NCI-H82 (cell line): ENCODE results near the gene WDFY3.

Experiments
- DNase-seq: peaks from one replicate; lab custom pipeline; 2025; lab: John Stamatoyannopoulos, UW

Gene WDFY3, protein sequence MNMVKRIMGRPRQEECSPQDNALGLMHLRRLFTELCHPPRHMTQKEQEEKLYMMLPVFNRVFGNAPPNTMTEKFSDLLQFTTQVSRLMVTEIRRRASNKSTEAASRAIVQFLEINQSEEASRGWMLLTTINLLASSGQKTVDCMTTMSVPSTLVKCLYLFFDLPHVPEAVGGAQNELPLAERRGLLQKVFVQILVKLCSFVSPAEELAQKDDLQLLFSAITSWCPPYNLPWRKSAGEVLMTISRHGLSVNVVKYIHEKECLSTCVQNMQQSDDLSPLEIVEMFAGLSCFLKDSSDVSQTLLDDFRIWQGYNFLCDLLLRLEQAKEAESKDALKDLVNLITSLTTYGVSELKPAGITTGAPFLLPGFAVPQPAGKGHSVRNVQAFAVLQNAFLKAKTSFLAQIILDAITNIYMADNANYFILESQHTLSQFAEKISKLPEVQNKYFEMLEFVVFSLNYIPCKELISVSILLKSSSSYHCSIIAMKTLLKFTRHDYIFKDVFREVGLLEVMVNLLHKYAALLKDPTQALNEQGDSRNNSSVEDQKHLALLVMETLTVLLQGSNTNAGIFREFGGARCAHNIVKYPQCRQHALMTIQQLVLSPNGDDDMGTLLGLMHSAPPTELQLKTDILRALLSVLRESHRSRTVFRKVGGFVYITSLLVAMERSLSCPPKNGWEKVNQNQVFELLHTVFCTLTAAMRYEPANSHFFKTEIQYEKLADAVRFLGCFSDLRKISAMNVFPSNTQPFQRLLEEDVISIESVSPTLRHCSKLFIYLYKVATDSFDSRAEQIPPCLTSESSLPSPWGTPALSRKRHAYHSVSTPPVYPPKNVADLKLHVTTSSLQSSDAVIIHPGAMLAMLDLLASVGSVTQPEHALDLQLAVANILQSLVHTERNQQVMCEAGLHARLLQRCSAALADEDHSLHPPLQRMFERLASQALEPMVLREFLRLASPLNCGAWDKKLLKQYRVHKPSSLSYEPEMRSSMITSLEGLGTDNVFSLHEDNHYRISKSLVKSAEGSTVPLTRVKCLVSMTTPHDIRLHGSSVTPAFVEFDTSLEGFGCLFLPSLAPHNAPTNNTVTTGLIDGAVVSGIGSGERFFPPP (N-terminal part only)

DNA sequence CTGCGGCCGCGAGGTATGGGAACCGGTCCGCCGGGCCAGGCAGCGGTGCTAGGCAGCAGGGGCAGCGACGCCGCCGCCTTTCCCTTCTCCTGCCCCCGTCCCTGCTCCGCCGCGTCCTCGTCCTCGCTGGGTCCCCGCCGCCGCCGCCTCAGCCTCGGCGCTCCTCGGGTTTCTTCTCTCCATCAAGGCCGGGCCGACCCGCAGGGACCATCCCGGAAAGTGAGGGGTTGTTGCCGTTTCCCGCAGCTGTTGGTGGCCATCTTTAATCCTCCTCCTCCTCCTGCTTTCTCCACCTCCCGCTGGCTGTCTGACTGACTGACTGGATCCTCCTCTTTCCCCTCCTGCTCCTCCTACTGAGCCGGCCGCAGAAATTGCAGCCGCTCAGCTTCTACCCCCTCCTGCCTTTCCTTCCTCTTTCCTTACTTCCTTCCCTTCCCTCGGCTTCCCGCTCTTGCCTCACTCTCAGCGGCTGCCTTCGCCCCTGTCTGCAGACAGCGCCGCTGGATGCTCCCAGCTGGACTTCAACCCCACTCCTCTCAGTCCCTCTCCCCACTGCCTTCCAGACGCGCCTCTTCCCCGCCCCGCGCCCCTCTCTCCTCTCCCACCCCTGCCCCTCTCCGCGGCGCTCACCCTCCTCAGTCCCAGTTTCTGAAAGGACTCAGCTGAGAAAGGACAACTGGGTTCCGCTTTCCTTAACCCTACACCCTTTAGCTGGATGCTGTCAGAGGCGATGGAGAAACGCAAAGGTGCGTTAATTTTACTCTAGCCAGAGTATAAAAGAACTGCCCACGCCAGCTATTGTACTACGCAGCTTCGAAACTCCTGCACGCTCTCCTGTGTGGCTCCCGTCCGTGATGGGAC lies at the start of gene WDFY3:
WDFY3 (minus strand) TSS at position 309 of the 861 bp plus-strand sequence. CDS start 106,099 bp downstream, outside the sequence.
- DNase-seq, result peak; percentile 91

DNA sequence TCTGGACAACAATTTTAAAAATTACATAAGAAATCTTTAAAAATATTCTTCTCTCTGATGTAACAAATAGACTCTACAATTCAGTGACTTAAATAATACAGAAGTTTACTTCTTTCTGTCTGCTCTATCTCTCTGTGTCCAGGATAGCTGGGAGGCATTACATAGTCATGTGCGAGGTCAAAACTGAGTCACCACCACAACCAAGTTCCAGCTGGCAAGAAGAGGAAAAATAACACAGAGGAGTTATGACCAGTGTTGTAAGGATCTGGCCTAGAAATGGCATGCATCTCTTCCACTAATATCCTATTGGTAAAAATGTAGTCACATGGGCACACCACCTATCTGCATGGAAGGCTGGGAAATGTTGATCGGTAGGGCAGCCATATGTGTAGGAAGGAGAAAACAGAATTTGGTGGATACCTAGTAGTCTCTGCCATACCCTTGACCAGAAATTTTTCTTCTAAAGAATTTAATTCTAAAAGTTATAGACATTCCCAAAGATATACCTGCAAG lies 39.4 kb upstream of the WDFY3 start:
- DNase-seq, result no peak

DNA sequence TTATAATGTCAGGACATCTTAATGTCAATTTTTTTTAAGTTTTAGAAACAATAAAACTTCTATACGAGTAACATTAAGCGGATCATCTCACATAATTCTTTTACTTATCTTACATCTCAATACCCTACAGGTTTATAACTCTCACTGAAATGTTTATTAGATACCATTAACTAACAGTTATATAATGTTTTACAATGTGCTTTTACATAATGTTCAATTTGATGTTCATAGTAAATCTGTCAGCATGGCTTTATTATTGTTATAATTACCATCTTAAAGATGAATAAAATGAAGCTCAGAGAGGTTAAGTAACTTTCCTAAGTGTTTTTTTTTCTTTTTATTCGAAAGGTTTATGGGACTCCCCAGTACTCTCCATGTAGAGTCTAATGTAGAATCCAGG lies 33.9 kb upstream of the WDFY3 start:
- no peak for DNase-seq

DNA sequence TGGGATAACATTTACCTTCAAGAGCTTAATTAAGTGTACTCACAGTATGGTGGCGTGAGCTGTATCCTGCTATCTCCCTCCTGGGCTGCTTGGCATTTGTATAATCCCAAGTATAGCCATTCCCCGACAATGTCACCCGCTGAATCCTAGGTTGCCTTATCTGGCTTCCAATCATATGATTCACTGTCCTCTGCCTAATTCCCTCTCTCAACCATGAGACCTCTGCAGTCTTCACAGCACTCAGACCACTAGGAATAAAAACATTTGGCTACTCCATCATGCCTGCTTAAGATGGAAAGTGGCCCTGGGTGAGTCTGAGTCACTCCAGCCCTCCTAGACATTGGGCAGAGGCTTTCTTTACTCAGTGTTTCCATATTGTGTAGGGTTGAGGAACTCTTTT lies 28.9 kb upstream of the WDFY3 start:
- no peak for DNase-seq

DNA sequence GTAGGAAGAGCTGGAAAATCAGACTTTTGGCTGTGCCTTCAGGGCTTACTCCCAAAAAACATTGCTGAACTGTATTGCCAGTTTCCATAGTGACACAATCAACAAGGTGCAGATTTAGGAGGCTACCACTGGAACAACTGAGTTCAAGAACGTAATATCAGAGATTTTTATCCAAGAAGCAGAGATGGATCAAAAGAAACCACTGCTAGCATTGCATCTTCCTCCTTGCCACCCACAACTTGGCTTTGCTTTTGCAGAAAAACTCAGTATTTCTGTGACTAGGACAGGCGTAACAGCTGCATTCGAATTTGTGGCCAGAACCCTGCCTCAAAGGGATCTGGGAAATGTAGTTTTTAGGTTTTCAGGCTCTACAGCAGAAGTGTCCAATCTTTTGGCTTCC lies 27.8 kb upstream of the WDFY3 start:
- no peak for DNase-seq

DNA sequence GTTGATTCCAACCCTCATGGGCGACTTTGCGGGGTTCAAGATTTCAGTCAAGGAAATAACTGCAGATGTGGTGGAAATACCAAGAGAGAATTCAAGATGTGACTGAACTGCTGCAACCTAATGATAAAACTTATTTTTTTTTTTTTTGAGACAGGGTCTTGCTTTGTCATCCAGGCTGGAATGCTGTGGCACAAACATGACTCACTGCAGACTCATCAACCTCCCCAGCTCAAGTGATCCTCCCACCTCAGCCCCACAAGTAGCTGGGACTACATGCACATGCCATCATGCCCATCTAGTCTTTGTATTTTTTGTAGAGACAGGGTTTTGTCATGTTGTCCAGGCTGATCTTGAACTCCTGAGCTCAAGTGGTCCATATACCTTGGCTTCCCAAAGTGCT lies 19.5 kb upstream of the WDFY3 start:
- DNase-seq, result no peak

DNA sequence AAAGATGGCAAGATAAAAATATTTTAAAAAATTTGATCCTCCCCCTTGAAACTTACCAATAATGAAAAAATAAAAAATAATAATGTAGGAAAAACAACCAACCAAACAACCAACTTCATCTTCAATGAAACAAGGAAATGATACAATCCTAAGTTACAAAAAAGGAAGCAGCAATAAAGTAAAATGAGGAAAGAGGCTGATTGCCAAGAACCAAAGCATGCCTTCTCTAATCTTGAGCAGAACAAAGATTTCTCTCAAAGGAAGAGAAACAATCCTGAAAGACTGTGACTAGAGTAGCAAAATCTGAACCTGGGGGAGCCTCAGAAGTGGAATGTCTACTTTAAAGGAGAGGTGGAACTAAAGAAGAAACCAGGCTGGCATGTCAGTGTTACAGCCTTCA lies 10.9 kb upstream of the WDFY3 start:
- no peak for DNase-seq

DNA sequence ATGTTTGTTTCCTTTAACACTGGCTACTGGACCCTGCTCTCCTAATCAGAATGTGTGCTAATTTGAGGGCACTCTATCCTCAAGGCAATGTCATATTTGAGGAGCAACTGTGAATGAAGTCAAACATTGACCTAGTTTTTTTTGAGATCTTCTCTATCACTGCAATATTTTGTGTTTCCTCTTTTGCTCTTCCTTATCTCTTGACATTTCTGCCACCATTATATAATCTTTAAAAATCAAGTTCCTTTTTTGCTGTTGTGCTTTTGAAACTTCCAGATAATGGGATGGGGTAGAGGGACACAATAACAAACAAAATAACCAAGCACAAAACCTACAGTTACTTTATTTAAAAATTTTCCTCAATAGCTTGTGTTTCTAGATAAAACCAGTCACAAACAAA lies 7.4 kb upstream of the WDFY3 start:
- DNase-seq, result no peak

DNA sequence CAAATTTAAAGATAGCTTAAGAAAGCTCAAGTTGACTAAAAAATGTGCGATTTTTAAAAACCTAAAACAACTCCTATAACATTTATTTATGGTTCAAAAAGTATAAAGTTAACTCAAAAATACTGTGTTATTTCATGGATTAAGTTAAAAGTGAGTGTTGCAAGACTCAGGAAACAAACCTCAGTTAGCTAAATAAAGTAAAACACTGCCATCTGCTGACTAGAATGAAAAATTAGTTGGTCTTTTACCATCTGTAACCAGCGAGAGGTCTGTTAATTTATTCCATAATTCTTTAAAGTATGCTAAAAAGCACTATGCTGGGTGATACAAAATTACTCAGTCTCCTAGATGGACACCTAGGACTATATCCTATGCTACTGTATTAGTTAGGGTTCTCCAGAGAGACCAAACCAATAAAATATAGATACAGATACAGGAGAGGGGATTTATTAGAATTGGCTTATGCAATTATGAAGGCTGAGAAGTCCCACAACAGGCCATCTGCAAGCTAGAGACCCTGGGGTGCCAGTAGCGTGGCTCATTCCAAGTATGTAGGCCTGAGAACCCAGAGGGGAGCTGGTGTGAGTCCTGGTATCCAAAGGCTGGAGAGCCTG lies 4.9 kb upstream of the WDFY3 start:
- DNase-seq, result peak; percentile 62

DNA sequence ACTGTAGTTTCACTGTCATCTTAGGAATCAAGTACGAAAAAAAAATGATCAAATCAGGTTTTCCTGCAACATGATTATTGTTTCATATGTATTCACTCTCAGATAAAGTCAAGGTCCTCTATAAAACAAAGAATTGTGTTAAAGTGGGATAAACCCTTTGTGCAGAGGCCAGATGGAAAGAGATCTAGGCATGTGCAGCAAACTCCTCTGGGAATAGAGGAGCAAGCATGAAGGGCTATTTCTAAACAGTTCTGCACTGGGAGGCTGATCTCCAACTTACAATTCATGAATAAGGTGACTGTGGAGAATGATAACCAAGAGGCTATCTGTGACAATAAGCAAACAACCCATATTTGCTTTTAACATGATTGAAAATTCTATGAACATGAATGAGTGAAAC lies 2.4 kb upstream of the WDFY3 start:
- peak; percentile 72 for DNase-seq

DNA sequence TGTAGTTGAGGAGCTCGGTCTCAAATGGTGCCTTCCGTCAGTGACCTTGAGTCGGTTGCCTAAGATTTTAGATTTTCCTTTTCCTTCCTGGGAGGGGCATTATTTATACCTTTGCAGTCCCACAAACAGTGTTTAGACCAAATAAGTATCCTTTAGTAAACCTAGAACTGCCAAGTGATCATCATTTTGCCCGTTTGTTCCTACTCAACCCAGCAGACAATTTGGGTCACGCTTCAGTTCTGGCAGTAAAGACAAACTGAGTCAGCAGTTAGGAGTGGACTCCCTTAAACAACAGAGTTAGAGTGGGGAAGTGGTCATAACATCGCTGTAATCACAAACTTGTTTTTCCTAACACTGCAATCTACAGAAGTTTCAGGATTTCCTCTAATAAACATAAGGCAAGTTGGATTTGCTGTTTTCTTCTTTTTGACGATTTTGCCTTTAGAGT lies 777 bp upstream of the WDFY3 start:
- DNase-seq, result no peak

DNA sequence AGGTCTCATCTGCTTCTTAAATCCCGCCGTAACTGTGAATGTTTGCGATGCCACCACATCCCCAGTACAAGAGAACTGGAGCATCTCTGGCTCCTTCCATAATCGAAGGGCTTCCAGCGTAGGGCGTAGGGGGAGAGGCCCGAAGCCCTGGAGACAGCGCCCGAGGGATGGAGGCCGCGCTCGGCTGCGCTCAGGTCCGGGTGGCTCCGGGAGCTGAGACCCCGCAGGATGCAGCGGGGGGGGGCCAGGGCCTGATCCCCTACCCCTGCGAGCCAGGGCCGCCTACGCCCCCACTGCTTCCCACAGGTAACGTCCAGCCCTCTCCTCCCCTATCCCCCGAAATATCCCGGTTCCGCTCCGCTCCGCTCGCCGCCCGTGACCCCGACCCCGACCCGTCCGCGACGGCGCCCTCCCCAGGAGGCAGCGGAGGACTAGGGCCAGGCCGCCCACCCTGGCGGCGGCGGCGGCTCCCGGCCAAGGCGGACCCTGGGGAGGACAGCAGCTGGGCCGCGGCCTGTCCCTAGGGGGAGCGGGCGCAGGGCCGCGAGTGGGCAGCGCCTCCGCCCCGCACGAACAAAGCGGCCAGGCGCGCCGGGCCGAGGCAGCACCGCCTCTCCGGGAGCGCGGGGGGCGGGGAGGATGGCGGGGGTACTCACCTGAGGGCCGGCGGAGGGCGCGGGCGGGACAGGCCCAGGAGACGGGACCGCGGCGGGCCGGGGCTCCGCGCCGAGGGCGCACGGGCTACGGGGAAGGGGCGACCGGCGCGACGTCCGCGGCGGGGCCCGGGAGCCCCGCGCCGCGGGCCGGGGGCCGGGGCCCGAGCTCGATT lies 723 bp downstream of the WDFY3 start:
- peak; percentile 66 for DNase-seq

DNA sequence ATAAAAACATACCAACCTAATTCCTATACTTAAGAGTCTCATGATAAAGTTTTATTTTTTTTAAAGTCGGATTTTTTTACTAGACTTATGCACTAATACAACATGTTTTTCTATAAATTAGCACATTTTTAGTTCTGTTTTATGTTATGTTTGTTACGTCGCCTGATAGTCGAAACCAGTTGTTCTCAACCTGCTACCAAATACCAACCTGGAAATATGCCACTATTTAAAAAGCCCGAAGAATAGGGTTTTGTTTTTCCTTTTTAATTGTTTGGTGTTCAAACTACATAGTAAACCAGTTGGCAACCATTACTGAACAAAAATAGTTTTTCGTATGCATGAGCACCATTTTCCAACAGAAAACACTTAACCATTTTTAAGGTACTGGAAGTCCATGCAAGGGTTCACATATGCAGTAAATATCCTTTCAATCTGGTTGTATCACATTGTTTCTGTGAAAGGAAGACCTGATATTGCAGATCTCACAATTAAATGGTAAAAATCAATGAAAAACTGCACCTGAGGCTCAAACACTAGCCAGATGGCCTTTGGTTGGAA lies 1.4 kb downstream of the WDFY3 start:
- DNase-seq, result no peak

DNA sequence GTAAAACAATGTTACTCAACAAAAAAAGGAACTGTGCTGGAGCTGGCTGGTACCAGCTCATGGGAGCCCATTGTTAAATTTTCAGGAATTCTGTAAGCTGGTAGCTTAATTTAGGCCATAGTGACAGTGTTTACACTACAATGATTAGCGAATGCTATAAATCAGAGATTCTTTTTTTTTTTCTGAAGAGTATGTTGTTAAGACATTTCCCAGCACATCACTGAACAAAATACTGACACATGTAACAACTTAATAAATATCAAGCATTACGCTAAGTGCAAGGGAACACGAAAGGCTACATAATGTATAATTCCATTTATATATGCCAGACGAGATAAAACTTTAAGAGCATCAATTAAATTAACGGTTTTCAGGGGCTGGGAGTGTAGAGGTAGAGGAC lies 4.4 kb downstream of the WDFY3 start:
- no peak for DNase-seq

DNA sequence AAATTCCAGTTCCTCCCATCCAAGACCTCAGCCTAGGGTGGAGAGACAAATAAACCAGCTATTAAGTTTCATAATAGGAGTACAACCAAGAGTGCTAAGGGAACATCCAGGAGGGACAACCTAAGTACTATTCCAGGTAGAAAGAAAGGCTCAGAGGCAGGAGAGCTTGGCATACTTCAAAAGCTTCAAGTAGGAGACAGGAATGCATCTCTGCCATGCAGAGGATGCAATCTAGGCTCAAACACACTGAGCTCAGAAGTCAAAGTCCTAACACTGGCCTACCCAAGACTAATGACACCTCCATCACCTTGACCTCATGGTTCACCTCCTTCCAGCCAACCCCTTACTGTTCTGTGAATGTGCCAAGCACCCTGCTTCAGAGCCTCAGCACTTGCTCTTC lies 8.1 kb downstream of the WDFY3 start:
- DNase-seq, result no peak

DNA sequence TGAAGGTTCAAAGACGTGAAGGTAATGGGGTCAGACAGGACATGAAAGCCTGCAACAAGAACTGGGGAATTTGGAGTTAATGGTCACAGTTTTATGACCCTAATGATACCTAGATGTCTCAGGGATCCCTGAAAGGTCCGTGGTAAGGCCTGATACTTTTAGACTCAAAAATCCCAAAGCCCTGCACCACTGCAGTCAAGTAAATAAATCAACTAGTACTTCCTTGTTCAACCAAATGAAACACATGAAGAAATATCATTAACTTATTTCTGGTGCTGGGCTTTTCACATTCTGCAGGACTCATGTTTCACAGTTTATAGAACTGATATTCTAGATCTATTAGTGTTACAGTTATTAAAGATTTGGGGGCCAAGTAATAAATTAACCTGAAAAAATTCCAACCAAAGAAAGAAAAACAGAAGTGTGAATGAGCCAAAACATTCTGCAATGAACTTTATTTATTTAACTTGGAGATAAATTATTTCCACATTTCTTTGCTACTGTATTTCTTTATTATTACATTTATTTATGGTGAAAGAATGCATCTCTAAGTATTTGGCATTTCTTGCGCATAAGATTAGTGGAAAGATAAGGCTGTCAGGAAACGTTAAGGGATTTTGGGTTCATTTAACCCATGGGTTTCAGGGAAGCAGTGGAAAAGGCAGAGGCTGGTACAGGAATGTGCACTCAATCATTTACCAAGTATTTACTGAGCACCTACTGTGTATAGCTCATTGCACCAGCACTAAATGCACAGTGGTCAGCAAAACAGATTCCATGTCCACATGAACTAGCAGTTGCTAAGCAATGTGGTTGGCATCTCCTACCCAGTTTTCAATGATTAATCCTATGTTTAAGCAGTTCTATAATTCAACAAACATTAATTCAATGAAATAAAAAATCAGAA lies 8.7 kb downstream of the WDFY3 start:
- DNase-seq, result no peak

DNA sequence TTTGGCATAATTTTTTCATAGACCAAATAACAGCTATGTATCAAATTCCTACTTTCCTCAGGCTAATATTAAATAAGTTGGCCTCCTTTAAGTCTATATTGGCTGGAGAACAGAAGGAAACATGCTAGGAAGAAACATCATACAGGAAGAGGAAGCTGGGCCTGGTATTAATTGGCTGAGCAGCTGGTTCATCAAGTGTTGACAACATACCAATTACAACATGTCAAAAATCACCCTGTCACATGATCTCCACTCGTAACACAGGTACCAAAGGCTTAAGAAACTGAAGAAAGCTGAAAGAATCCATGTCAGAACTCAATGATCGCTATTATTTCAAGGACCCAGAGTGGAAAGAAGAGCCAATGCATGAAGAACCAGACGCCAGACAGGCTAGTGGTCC lies 10.5 kb downstream of the WDFY3 start:
- peak; percentile 8 for DNase-seq

DNA sequence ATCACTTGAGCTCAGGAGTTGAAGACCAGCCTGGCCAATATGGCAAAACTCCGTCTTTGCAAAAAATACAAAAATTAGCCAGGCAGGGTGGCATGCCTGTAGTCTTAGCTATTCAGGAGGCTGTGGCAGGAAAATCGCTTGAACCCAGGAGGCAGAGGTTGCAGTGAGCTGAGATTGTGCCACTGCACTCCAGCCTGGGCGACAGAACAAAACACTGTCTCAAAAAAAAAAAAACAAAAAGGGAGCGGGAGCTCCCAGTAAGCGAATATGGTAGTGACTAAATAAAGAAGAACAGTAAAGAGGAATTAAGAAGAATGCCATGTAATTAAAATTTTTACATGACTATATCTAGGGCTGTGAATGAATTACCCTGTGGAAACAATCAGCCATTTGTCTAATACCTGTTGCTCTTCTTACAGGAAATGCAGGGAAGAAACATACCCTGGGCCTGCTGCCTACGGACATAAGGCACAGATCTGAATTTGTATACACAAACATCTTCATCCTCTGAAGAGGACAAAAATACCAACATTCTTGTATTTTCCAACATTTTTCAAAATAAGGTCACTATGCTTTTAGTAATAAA lies 11.4 kb downstream of the WDFY3 start:
- DNase-seq, result no peak
